Stimulated activated CD8-positive, alpha-beta memory T cell treated with anti-CD3 and anti-CD28 coated beads, Interleukin-4, amount 100 ng/mL, for 24 hours (primary cell): ENCODE results near the gene KLHDC1.
"Not testable (repeated sequence)": the region's sequence is repeated elsewhere in the genome, so short reads cannot be mapped to it uniquely, and the experiment has no call there.

ENCODE experiments used
- DNase-seq: peaks from one replicate; pipeline ENCODE4 v3.0.0-alpha.2; 2020; ENCODE audit warnings: low read depth

KLHDC1 gene

DNA sequence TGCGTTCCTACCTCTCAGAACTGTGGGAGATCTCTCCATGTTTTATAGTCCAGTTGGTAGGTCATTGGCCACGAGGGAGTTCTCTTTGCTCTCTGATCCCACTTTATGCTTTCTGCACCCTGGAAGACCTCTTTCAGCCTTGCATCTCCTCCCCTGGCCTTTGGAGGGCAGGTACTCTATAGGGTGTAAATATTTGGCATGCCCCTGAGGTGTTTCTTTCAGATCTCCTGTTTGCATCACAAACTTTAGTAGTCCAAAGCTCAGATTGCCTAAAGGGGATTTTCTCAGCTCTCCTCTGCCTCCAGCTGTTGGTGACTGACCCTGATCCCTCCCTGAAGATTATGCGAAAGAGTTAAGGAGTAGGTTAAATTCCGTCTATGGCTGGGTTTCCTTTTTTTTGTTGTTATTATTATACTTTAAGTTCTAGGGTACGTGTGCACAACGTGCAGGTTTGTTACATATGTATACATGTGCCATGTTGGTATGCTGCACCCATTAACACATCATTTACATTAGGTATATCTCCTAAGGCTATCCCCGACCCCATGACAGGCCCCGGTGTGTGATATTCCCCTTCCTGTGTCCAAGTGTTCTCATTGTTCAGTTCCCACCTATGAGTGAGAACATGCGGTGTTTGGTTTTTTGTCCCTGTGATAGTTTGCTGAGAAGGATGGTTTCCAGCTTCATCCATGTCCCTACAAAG is 29.0 kb downstream of the KLHDC1 start:
- not testable (repeated sequence) for DNase-seq

DNA sequence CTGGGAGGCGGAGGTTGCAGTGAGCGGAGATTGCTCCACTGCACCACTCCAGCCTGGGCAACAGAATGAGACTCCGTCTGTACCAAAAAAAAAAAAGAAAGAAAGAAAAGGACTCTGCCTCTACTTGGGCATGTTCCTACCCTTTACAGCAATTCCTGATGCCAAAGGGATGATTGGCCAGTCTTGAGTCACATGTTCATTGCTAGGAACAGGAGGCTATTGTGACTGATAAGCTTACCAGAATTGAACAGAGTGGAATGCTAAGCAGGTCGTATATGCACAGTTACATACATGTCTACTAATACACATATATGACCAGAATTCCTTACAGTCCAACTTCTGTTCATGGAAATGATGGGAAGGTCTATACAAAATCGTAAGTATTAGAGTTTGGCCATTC is 34.3 kb downstream of the KLHDC1 start:
- DNase-seq: no peak

DNA sequence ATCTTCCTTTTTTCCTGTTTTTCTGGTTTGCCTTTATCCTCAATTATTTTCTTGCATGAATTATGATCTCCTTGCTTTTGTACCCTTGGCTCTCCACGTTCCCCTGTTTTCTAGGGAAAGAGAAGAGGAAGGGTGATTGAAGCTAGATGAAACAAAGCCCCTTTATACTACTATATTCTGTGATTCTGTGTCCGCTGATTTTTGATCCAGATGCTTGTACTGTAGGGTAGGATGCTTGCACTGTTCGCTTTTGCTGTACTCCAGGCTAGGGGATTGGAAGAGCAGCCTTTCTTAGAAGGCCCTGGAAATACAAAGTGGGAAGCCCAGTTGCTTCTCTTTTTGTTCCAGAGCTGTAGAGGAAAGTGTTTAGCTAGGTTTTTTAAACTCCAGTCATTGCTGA is 40.0 kb downstream of the KLHDC1 start:
- no peak for DNase-seq

DNA sequence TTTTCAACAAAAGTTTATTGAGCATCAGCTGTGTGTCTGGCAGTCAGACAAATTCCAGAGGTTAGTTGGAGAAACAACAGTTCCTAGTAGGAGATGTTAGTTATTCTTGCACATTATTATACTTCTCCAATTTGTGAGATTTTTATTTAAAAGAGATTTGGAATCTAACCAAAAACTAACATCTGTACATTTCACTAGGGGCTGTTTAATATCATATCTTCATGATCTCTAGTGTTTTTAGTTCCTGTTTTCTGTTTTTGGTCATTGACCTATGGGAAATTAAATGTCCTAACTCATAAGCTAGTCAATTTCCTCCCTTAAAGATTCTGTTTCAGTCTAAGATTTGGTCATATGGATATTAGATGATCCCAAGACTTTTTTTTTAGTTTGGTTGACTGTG is 40.9 kb downstream of the KLHDC1 start:
- no peak for DNase-seq

DNA sequence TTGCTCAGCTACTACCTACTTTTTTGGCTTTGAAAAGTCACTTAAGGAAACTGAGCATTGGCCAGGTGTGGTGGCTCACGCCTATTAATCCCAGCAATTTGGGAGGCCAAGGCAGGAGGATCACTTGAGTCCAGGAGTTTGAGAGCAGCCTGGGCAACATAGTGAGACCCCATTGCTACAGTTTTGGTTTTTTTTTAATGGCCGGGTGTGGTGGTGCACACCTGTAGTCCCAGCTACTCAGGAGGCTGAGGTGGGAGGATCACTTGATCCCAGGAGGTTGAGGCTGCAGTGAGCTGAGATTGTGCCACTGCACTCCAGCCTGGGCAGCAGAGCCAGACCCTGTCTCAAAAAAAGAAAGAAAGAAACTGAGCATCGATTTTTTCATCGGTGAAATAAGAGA is 42.7 kb downstream of the KLHDC1 start:
- not testable (repeated sequence) for DNase-seq

DNA sequence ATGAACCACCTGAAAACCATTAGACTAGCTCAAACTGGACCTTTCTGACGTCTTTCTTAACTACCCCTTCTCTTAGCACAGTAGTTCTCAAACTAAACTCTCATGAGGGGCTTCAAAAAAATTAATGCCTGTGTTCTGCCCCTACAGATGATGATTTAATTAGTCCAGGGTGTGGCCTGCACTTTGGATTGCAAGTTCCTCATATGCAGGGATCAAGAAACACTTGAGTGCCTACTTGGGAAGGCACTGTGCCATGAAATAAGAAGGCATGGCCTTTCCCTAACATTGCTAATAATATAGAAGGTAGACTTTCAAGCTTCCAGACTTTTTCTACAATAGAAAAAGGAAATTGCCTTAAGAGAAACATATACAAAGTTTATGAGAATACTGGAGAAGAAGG is 52.3 kb downstream of the KLHDC1 start:
- no peak for DNase-seq

DNA sequence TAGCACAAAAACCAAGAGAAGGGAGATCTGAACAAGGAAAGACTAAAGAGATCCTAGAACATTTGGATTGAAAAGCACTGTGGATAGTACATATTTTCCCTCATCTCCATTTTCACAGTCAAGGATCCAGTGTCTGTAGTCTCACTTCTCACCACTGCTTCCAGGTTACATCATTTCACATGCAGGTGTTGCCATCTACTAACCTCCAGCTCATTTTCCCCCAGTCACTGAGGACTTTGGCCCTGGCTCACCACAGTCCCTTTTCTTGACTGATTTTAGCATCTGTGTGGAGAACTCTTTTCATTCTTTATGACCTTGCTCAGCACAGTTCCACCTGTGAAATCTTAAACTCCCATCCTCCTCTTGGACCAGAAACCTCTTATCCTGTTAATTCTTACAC is 53.6 kb downstream of the KLHDC1 start:
- DNase-seq: not testable (repeated sequence)

DNA sequence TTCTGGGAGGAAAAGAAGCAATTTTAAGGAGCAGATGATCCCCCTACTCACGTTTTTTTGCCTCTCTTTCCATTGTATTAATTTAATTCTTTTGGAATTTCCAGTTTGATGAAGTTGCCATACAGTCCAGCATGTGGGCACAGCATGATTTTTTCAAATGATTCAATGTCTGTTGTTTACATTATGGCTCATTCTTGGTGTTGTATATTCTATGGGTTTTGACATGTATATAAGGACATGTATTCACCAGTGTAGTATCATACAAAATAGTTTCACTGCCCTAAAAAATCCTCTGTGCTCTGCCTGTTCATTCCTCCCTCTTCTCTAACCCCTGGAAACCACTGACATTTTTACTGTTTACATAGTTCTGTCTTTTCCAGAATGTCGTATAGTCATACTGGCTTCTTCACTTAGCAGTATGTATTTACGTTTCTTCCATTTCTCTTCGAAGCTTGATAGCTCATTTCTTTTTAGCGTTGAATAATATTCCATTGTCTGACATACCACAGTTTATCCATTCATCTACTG is 61.7 kb downstream of the KLHDC1 start:
- no peak for DNase-seq

DNA sequence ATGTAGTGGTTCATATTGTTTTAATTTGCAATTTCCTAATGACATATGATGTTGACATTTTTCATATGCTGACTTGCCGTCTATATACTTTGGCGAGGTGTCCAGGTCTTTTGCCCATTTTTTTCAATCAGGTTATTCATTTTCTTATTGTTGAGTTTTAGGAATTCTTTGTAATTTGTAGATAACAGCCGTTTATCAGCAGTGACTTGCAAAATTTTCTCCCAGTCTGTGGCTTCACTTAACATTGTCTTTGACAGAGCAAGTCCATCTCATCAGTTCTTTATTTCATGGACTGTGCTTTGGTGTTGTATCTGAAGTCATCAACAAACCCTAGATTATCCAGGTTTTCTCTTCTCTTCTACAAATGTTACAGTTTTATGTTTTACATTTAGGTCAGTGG is 62.5 kb downstream of the KLHDC1 start:
- no peak for DNase-seq

DNA sequence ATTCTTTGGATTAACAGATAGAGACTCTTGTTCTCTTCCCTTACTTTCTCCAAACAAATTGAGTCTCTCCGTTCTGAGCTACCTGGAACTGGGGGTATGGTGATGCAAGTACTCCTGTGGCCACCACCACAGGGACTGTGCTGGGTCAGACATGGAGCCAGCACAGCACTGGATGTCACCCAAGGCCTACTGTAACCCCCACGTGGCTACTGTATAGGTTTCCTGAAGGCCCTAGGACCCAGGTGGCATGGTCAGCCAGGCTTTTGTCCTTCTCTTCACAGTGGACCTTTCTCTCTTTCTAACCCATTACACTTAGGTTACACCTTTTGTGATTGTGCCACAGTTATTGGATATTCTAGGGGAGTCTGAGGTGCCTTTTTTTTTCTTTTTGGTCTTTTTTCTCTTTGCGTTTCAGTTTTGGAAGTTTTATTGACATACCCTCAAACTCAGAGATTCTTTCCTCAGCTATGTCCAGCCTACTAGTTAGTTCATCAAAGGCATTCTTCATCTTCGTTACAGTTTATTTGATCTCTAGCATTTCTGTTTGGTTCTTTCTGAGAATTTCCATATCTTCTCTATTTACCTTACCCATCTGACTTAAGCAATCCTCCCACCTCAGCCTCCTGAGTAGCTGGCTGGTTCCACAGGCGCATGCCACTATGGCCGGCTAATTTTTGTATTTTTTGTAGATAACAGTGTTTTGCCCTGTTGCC is 69.1 kb downstream of the KLHDC1 start:
- DNase-seq: no peak

DNA sequence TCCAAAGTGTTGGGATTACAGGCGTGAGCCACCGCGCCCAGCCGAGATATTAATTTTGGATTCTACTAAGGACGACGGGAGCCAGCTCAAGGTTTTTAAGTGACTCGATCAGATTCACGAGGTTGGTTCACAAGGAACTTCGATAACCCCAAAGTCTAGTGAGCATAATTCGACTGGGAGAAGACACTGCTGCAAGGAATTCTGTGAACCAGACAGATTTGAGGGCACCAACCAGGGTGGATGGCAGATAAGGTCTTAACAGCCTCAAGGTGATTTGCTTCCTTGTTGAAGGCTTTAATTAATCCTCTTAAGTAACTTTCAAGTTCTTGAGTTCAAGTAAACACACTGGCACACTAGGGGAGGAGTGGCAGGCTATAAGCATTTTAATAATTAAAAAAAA is 73.9 kb downstream of the KLHDC1 start:
- DNase-seq: no peak

DNA sequence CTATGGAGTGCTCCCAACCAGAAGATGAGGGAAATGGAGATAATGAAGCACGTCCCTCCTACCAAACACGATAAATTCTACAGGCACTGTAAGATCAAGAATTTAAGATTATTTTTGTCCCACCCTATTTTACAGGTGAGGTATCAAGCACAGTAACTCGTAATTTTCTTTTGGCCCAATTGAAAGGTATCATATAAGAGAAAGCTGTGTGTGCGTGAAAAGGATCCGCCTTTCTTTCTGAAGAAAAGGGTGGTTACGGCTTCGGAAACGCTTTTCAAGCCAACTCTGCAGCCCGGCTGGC is 74.3 kb downstream of the KLHDC1 start:
- DNase-seq: no peak

DNA sequence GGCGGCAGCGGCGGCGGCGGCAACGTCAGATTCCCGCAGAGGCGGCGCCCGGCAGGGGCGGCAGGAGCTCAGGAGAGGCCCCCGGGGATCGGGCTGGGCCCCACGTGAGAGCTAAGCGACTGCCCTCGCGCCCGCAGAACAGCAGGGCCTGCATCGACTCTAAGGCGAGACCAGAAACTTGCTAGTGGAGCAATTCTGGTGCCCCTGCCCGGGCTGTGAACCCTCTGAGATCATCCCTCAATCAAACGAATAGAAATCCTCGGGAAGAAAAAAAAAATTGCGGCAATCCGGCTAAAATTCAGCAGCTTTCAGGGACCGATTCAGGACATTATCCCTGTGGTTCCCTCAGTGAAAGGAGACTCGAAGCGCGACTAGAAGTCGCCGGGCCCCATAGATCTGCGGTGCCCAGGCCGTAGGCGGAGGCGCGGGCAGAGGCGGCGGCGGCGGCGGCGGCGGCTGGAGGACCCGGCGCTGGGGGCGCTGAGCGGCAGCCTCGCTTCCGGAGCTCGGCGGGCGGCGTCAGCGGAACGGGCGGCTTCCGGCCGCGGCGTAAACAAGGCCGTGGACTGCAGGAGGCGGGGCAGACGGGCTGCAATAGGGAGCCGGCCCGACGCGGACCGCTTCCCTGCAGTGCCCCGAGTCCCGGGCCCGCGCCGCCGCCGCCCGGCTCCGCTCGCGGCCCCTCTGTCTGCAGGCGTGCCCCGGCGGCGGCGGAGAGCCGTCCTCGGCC is 74.8 kb downstream of the KLHDC1 start, which contains the start of gene KLHDC2:
TSS of gene KLHDC2 (plus strand) at position 583 of the 730 bp plus-strand sequence. CDS start 316 bp downstream, outside the sequence.
- DNase-seq: peak; percentile 83

DNA sequence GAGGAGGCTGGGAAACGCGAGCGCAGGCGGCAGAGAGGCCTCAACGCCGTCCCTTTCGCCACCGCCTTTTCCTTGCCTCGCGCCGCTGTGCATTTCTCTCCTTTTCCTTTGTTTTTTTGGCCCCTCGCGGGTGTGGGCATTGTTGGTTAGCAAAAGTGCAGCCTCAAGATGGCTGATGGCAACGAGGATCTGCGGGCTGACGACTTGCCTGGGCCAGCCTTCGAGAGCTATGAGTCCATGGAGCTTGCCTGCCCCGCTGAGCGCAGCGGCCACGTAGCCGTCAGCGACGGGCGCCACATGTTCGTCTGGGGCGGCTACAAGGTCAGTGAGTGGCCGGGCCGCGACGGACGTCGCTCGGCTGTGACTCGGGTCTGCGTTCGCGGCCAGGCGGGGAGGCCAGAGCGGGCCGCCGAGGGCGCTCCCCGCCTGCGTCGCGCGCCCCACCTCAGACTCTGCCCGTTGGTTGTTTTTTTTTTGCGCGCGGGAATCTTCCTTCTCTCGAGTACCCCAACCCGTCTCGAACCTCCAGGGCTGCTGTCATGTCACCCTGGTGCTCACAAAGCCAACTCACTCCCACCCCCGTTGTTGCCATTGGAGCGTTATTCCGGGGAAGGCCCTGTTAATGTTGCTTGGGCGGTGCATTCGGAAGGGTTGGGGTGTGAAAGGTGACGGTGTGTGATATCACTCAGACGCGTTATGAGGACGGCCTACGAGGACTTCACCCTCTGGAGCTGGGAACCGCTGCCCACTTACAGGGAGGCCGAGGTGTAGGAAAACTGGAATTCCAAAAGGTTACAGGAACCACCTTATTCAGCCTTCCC is 75.6 kb downstream of the KLHDC1 start:
- peak; percentile 54 for DNase-seq

DNA sequence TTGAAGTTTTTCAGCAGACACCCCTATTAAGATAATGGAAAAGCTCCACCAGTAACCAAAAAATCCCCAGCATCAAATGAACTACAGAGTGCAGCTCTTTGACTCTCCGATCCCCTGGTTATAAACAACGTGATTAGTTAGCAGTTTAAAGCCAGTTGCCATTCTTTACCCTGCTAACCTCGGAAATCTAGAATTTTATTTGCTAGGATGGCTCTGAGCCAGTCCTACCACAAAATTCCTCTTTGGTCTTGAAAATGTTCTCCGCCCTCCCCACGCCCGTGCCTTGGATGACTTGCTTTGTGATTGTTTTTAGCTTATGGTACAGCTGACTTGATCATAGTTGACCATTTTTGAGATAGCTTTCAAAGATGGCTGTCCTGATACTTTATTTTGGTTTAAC is 76.3 kb downstream of the KLHDC1 start:
- DNase-seq: no peak

DNA sequence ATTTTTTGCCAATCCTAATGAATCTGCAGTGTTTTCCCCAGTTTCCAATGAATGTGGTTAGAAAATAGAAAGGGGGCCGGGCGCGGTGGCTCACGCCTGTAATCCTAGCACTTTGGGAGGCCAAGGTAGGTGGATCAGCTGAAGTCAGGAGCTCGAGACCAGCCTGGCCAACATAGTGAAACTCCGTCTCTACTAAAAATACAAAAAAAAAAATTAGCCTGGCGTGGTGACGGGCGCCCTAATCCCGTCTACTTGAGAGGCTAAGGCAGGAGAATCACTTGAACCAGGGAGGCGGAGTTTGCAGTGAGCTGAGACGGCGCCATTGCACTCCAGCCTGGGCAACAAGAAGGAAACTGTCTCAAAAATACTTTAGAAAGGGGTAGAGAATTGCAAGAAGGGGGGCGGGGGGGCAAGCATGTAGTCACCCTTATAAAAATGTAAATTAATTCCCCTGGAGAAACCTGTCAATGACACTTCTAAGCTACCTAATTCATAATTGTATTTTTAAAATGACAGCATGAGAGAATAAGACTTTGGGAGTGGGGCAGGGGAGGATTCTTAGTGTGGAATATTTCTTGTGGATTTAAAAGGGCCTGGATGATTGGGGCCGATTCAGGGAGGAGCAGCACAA is 76.8 kb downstream of the KLHDC1 start:
- no peak for DNase-seq

DNA sequence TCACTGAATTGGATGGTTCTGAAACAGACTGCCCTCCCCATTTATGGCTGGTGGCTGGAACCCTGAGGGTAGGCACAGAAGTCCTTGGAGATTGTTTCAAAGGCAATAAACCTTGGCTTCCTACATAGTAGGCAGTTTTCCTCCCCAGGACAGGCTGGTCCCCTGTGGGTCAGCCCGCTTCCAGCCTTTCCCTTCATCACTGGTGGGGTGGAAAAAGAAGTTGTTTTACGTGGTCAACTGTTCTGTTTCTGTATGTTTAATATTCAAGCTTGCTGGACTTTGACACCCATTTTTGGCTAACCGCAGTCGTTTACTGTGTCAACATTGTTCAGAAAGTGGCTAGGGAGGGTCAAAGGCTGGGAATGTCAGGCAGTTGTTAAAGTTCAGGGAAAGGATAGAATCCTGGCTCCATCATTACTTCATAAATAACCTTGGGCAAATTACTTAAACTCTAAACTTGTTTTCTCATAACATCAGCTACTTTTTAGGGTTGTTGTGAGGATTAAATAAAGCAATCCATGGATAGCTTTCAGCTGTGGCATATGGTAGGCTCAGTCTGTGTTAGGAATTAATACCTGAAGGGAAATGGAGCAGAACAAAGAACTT is 77.4 kb downstream of the KLHDC1 start:
- no peak for DNase-seq

DNA sequence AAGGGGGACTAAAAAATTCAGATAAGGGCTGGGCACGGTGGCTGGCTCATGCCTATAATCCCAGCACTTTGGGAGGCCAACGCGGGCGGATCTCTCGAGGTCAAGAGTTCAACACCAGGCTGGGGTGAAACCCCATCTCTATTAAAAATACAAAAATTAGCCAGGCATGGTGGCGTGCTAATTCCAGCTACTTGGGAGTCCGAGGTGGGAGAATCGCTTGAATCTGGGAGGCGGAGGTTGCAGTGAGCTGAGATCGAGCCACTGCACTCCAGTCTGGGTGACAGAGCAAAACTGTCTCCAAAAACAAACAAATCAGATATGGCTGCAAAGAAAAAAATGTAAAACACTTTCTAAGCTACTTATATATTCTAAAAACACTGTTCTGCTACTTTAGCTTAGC is 78.8 kb downstream of the KLHDC1 start:
- not testable (repeated sequence) for DNase-seq

DNA sequence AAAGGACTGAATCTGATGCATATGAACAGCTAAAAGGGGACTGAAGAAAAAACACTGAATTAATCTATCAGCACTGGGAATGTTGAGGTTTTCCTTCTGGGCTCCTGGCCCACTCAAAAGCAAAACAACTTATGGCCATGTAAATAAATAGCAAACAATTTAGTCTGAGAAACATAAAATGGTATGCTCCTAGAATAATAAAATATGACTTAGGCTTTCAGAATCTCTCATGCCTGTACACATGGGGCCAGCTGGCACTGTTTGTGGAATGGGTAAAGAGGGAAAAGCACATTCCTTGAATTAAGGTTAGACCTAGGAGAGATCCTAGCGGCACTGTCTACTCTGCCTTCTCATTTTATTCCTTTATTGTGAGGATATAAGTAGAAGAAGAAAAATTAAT is 81.2 kb downstream of the KLHDC1 start:
- DNase-seq: no peak

DNA sequence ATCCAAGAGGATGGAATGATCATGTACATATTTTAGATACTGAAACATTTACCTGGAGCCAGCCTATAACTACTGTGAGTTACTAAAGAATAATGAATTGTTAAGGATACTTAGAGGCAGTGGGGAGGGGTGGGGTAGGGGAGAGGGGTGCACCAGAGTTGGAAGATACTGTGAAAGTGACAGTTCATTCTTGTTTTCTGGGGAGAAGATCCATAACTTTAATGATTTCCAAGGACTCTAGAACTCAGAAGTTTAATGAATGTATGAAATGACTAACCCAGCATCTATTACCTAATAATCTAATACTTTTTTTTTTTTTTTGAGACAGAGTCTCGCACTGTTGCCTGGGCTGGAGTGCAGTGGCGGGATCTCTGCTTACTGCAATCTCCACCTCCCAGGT is 85.5 kb downstream of the KLHDC1 start:
- DNase-seq: no peak

DNA sequence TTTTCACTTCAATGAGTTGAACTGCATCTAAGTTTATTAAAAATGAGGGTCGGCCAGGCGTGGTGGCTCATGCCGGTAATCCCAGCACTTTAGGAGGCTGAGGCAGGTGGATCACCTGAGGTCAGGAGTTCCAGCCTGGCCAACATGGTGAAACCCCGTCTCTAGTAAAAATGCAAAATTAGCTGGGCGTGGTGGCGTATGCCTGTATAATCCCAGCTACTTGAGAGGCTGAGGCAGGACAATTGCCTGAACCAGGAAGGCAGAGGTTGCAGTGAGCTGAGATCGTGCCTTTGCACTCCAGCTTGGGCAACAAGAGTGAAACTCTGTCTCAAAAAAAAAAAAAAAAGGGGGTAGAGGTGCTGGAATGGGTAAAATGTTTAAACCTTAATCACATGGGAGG is 88.1 kb downstream of the KLHDC1 start:
- DNase-seq: not testable (repeated sequence)
